ENCODE measurements around the gene HJV. TPM values are rescaled to one million over a fixed set of nuclear protein-coding genes. Genes with fewer than 3 reads are reported as not detected.
A peak's percentile ranks its signal among the peaks of the same experiment; 100 is the strongest.
"Not testable (repeated sequence)": the region's sequence is repeated elsewhere in the genome, so short reads cannot be mapped to it uniquely, and the experiment has no call there.

Gene HJV, protein sequence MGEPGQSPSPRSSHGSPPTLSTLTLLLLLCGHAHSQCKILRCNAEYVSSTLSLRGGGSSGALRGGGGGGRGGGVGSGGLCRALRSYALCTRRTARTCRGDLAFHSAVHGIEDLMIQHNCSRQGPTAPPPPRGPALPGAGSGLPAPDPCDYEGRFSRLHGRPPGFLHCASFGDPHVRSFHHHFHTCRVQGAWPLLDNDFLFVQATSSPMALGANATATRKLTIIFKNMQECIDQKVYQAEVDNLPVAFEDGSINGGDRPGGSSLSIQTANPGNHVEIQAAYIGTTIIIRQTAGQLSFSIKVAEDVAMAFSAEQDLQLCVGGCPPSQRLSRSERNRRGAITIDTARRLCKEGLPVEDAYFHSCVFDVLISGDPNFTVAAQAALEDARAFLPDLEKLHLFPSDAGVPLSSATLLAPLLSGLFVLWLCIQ
- total RNA-seq (100 to 1,000 TPM; 240 to 354 (median 317) TPM), polyA plus RNA-seq (100 to 1,000 TPM in 2 of 3 donors, 10 to 100 TPM in 1; 38.1 to 314 (median 168) TPM)
- long read RNA-seq, donor 1, transcript HJV-202 (3 exons, 2,123 nt) = major isoform, 123 of 306 reads
- long read RNA-seq, donor 1, transcript HJV-205 (3 exons, 1,419 nt) = minor isoform, 25 of 306 reads
- long read RNA-seq, donor 1, transcript HJV-201 (4 exons, 2,234 nt) = minor isoform, 70 of 306 reads
- long read RNA-seq, donor 1, transcript HJV-204 (2 exons, 1,381 nt) = minor isoform, 5 of 306 reads
- long read RNA-seq, donor 1, partial matches to known transcripts = 19 of 306 reads
- long read RNA-seq, donor 1, other reads (novel, unspliced or antisense) = 61 of 306 reads
- long read RNA-seq, donor 2, transcript HJV-202 (3 exons, 2,123 nt) = major isoform, 175 of 428 reads
- long read RNA-seq, donor 2, transcript HJV-204 (2 exons, 1,381 nt) = minor isoform, 36 of 428 reads
- long read RNA-seq, donor 2, transcript HJV-201 (4 exons, 2,234 nt) = minor isoform, 47 of 428 reads
- long read RNA-seq, donor 2, transcript HJV-205 (3 exons, 1,419 nt) = minor isoform, 44 of 428 reads
- long read RNA-seq, donor 2, partial matches to known transcripts = 37 of 428 reads
- long read RNA-seq, donor 2, other reads (novel, unspliced or antisense) = 81 of 428 reads

DNA sequence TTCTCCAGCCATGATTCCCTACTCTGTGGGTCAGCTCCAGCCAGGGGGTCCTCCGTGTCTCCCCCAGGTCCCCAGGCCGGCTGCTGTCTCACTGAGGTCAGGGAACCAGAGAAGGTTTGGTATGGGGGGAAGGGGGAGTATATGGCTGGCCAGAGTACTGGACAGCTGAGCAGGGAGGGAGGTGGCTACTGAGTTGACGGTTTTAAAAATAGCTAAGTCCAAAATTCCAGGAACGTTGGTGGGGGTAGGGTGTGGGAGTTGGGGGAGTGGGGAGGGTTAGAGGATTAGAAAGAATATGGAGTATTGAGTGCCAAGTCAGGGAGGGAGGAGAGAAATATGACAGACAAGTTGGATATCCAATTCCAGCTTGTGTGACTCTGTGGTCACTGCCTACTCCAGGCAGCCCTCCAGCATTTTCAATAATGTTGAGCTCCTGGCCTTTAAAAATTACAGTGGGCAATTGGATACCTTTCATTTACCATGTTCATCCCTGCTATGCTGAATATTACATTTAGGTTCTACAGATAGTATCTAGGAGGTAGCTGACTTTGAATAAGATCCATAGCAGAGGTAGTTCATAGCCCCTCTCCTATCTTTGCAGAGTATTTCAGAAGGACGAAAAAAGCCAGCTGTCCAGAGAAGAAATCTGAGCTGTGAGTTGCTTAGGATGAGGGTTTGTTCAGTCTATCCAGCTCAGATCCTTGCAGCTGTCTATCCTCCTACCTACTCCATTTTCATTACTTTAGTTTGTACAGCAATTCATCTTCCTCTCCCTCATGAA, at the start of gene HJV:
HJV (minus strand) TSS at position 114 of the 781 bp plus-strand sequence. CDS start 1,504 bp downstream, outside the sequence.
- intact Hi-C loops (cut with DNase I) = no loop called here
- ATAC-seq (peak; percentile 80 to 87 (median 84)), DNase-seq (peak; percentile 60 to 75)
- WGBS, 3 donors = 19 to 25% (median 21%) methylated on average over 5 of the region's 5 CpGs
- H3K27ac ChIP-seq = peak within 1 kb of the TSS; percentile 94
- peaks cover 0 to 14% of the 10 kb centered on the region in 2 donors for H3K36me3 ChIP-seq (ENCODE audit: insufficient read depth in 1 of 2, low read depth in 1 of 2)
- TF ChIP-seq, protein P1, sequence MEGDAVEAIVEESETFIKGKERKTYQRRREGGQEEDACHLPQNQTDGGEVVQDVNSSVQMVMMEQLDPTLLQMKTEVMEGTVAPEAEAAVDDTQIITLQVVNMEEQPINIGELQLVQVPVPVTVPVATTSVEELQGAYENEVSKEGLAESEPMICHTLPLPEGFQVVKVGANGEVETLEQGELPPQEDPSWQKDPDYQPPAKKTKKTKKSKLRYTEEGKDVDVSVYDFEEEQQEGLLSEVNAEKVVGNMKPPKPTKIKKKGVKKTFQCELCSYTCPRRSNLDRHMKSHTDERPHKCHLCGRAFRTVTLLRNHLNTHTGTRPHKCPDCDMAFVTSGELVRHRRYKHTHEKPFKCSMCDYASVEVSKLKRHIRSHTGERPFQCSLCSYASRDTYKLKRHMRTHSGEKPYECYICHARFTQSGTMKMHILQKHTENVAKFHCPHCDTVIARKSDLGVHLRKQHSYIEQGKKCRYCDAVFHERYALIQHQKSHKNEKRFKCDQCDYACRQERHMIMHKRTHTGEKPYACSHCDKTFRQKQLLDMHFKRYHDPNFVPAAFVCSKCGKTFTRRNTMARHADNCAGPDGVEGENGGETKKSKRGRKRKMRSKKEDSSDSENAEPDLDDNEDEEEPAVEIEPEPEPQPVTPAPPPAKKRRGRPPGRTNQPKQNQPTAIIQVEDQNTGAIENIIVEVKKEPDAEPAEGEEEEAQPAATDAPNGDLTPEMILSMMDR (IDR thresholded peaks at IDR 0.05) = no peak
- H3K9me3 ChIP-seq = no peaks in the 10 kb centered on the region
- peak within 1 kb of the TSS; percentile 72 for H3K4me3 ChIP-seq
- H3K4me1 ChIP-seq = peaks cover 34% of the 10 kb centered on the region
- no peaks in the 10 kb centered on the region for H3K27me3 ChIP-seq (ENCODE audit: insufficient read depth in 3 of 3, low read length in 2 of 3)

DNA sequence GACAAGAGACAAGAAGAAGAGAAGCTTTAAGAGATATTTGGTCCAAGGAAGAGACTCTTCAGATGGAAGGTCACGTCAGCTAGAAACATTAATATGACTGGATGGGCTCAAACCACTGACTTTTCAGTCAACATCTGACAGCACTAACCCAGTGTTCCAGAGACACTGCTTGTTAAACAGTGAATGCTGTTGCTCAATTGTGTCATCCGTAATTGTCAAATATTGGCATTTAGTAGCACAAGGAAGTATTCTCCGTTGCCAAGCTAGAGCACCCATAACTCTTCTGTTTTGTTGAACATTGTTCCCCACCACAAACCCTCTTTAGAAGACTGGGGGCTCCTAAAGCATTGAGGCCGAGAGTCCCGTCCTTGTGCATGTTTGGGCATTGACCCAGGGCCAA, 37.6 kb upstream of the HJV start:
- H3K4me3 ChIP-seq; H3K9me3 ChIP-seq; H3K27me3 ChIP-seq (ENCODE audit: insufficient read depth in 3 of 3, low read length in 2 of 3); intact Hi-C loops (cut with DNase I); ATAC-seq; DNase-seq; H3K4me1 ChIP-seq; H3K36me3 ChIP-seq (ENCODE audit: insufficient read depth in 1 of 2, low read depth in 1 of 2); H3K27ac ChIP-seq: not testable (repeated sequence)
- 76 to 90% (median 83%) methylated on average over 3 to 5 of the region's 5 CpGs for WGBS, 3 donors

- H3K27ac ChIP-seq = peak overlapping the region; percentile 80
- ATAC-seq (peak; percentile 94 to 96 (median 96)), DNase-seq (peak; percentile 84 to 92)
- H3K4me1 ChIP-seq; H3K36me3 ChIP-seq (ENCODE audit: insufficient read depth in 1 of 2, low read depth in 1 of 2); intact Hi-C loops (cut with DNase I); H3K27me3 ChIP-seq (ENCODE audit: insufficient read depth in 3 of 3, low read length in 2 of 3); H3K9me3 ChIP-seq: not testable (repeated sequence)
- WGBS, 3 donors = 2 to 3% (median 2%) methylated on average over 36 to 46 of the region's 47 CpGs
- H3K4me3 ChIP-seq = peak overlapping the region; percentile 55
Measured at GRCh38 chr1:146051852-146052676, 30.5 kb upstream of the HJV start.

DNA sequence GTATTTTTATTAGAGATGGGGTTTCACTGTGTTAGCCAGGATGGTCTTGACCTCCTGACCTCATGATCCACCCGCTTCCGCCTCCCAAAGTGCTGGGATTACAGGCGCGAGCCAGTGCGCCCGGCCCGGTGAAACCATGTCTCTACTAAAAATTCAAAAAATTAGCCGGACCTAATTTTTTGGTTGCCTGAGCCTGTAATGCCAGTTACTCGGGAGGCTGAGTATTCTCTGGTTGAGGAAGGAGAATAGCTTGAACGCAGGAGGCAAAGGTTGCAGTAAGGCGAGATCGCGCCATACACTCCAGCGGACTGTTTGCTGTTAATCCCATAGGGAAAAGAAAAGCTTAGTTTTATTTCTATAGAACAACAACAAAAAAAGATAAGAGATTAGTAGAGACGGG, 29.9 kb upstream of the HJV start:
- H3K27ac ChIP-seq = peak overlapping the region; percentile 80
- 50 to 57% (median 56%) methylated on average over 15 of the region's 15 CpGs for WGBS, 3 donors
- H3K4me1 ChIP-seq = no peaks in the 10 kb centered on the region
- H3K27me3 ChIP-seq (ENCODE audit: insufficient read depth in 3 of 3, low read length in 2 of 3) = no peaks in the 10 kb centered on the region
- no peaks in the 10 kb centered on the region for H3K9me3 ChIP-seq
- H3K36me3 ChIP-seq (ENCODE audit: insufficient read depth in 1 of 2, low read depth in 1 of 2) = no peaks in the 10 kb centered on the region
- ATAC-seq (peak; percentile 27 to 39 (median 34)), DNase-seq (no peak)
- intact Hi-C loops (cut with DNase I) = no loop called here
- TF ChIP-seq, protein P1 (IDR thresholded peaks at IDR 0.05) = no peak
- peak overlapping the region; percentile 55 for H3K4me3 ChIP-seq

GRCh38 chr1:146050652-146050963, 29.1 kb upstream of the HJV start:
- DNase-seq; H3K36me3 ChIP-seq (ENCODE audit: insufficient read depth in 1 of 2, low read depth in 1 of 2); ATAC-seq; H3K4me1 ChIP-seq; H3K4me3 ChIP-seq; H3K9me3 ChIP-seq; intact Hi-C loops (cut with DNase I); H3K27me3 ChIP-seq (ENCODE audit: insufficient read depth in 3 of 3, low read length in 2 of 3): not testable (repeated sequence)
- H3K27ac ChIP-seq = peak overlapping the region; percentile 80
- 55 to 69% (median 62%) methylated on average over 3 of the region's 3 CpGs for WGBS, 3 donors

DNA sequence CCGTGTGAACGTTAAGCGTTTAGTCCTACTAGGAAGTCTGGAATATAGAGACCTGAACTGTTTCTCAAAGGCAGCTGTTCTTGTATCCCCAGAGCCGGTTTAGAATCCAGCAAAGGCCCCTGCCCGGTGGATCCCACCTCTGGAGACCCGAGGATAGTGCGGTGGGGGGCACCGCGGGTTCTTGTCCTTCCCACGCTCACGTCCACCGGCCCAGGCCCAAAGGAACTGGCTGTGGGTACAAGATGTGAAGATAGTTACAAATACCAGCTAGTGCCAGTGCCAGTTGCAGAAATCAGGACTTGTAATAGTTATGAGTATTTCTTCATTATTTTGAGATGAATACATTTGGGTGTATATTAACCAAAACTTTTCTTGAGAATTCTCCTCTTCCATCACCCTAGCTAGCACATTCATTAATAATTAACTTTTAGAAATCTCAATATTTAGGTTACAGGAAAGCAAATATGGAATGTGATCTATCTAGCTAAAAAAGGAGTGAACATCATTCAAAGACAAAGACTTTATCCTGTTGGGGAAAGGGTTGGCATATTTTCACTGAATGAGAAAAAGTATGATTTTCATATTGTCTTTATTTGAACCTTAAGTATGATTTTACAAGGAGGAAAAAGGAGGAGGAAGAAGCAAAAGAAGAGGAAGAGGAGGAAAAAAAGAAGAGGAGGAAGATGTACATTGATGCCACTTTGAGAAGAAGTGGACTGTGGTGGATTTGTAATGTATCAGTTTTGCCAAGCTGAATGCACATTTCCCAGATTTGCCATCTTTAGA, 28.5 kb upstream of the HJV start:
- ATAC-seq; H3K9me3 ChIP-seq; H3K36me3 ChIP-seq (ENCODE audit: insufficient read depth in 1 of 2, low read depth in 1 of 2); DNase-seq; H3K4me1 ChIP-seq; intact Hi-C loops (cut with DNase I); H3K27me3 ChIP-seq (ENCODE audit: insufficient read depth in 3 of 3, low read length in 2 of 3); H3K4me3 ChIP-seq; H3K27ac ChIP-seq: not testable (repeated sequence)
- WGBS, 3 donors = 80 to 90% (median 86%) methylated on average over 12 of the region's 12 CpGs
